IMR-90 (cell line): ENCODE measurements around the gene PCDHB11. TPM values are rescaled to one million over a fixed set of nuclear protein-coding genes. Genes with fewer than 3 reads are reported as not detected.

Experiments used
- ATAC-seq: fragments of 200-7000 bp; cut with Tn5 transposase; 2 replicates; pipeline ENCODE4 v1.9.1; 2020; ENCODE audit warnings: low read depth, mild to moderate bottlenecking, moderate library complexity
- BruUV-seq: library from RNA; stranded (reverse); fragments of 400-500 nt; replicated peaks from 2 replicates; lab custom pipeline; 2021; lab: Mats Ljungman, UMichigan
- CTCF ChIA-PET: fragments of 300-600 bp; formaldehyde crosslinking; extraction: SDS; loops from one replicate; lab custom pipeline; 2021; ENCODE audit warnings: antibody characterized with exemption; lab: Yijun Ruan, JAX
- POLR2A ChIA-PET: fragments of 300-600 bp; sonication (Branson Sonifier 250); formaldehyde crosslinking; loops from one replicate; lab custom pipeline; 2022; ENCODE audit warnings: antibody characterized with exemption; ENCODE audit not compliant: unreplicated experiment; lab: Charles Lee
- DNase-seq: peaks from one replicate; pipeline ENCODE4 v3.0.0; 2013
- H2AFZ ChIP-seq: replicated peaks from 2 replicates; pipeline ENCODE3; 2013; ENCODE audit warnings: low read length, mild to moderate bottlenecking; ENCODE audit not compliant: poor library complexity
- H2AK5ac ChIP-seq: 2 replicates; pipeline ENCODE4 v1.6.1; 2013; ENCODE audit warnings: low read depth, low read length, inconsistent platforms
- H2AK9ac ChIP-seq: replicated peaks from 2 replicates; pipeline ENCODE3; 2013; ENCODE audit warnings: mild to moderate bottlenecking, low read depth, low read length, moderate library complexity; ENCODE audit not compliant: poor library complexity
- H2BK120ac ChIP-seq: 2 replicates; pipeline ENCODE4 v1.6.1; 2013; ENCODE audit warnings: low read depth, low read length, inconsistent platforms
- H2BK15ac ChIP-seq: 3 replicates; pipeline ENCODE4 v1.6.1; 2013; ENCODE audit warnings: low read depth, low read length, inconsistent platforms
- H2BK20ac ChIP-seq: 2 replicates; pipeline ENCODE4 v1.6.1; 2013; ENCODE audit warnings: low read depth, mild to moderate bottlenecking, inconsistent platforms, low read length, moderate library complexity
- H2BK5ac ChIP-seq: 2 replicates; pipeline ENCODE4 v1.6.1; 2013; ENCODE audit warnings: mild to moderate bottlenecking, low read depth, low read length, inconsistent platforms; ENCODE audit not compliant: poor library complexity, severe bottlenecking
- H3K14ac ChIP-seq: replicated peaks from 2 replicates; pipeline ENCODE4 v1.6.1; 2013; ENCODE audit warnings: low read depth, low read length, inconsistent platforms
- H3K18ac ChIP-seq: 2 replicates; pipeline ENCODE4 v1.6.1; 2013; ENCODE audit warnings: low read depth, low read length, control low read depth
- H3K23ac ChIP-seq: 2 replicates; pipeline ENCODE4 v1.6.1; 2013; ENCODE audit warnings: low read depth, low read length, inconsistent platforms
- H3K27ac ChIP-seq: 2 replicates; pipeline ENCODE4 v1.5.1; 2013; ENCODE audit warnings: mild to moderate bottlenecking, control low read depth, low read length; ENCODE audit not compliant: insufficient read depth
- H3K27me3 ChIP-seq: 2 replicates; pipeline ENCODE4 v1.6.1; 2013; ENCODE audit warnings: low read length; ENCODE audit not compliant: control insufficient read depth, insufficient read depth
- H3K36me3 ChIP-seq: 2 replicates; pipeline ENCODE4 v1.6.1; 2013; ENCODE audit warnings: low read length, mixed read lengths; ENCODE audit not compliant: control insufficient read depth, insufficient read depth
- H3K4ac ChIP-seq: 2 replicates; pipeline ENCODE4 v1.6.1; 2013; ENCODE audit warnings: low read depth, low read length, inconsistent platforms
- H3K4me1 ChIP-seq: 2 replicates; pipeline ENCODE4 v1.6.1; 2013; ENCODE audit warnings: low read length, mixed read lengths; ENCODE audit not compliant: control insufficient read depth, insufficient read depth
- H3K4me2 ChIP-seq: 2 replicates; pipeline ENCODE4 v1.6.1; 2013; ENCODE audit warnings: low read depth, mild to moderate bottlenecking, control low read depth, low read length, moderate library complexity
- H3K4me3 ChIP-seq: 2 replicates; pipeline ENCODE4 v1.5.1; 2013; ENCODE audit warnings: low read depth, mild to moderate bottlenecking, control low read depth, low read length, moderate library complexity; ENCODE audit not compliant: insufficient read depth
- H3K56ac ChIP-seq: 2 replicates; pipeline ENCODE4 v1.6.1; 2013; ENCODE audit warnings: low read length, inconsistent platforms; ENCODE audit not compliant: insufficient read depth; ENCODE audit errors: extremely low read depth
- H3K79me1 ChIP-seq, 2 experiments: 2 replicates each; pipeline ENCODE4 v1.6.1; 2013; ENCODE audit warnings: low read length in 2 of 2, inconsistent platforms in 1 of 2, low read depth in 1 of 2
- H3K9ac ChIP-seq: 2 replicates; pipeline ENCODE4 v1.6.1; 2013; ENCODE audit warnings: low read depth, low read length, control low read depth
- H3K9me1 ChIP-seq: 2 replicates; pipeline ENCODE4 v1.6.1; 2013; ENCODE audit warnings: low read length, inconsistent platforms; ENCODE audit not compliant: insufficient read depth
- H3K9me3 ChIP-seq: 2 replicates; pipeline ENCODE4 v1.6.1; 2013; ENCODE audit warnings: low read length; ENCODE audit not compliant: control insufficient read depth, insufficient read depth
- H4K20me1 ChIP-seq: 2 replicates; pipeline ENCODE4 v1.6.1; 2013; ENCODE audit warnings: low read length, inconsistent platforms; ENCODE audit not compliant: insufficient read depth
- H4K5ac ChIP-seq: 2 replicates; pipeline ENCODE4 v1.6.1; 2013; ENCODE audit warnings: mild to moderate bottlenecking, low read depth, low read length, control low read depth
- H4K8ac ChIP-seq, 2 experiments: 2 replicates each; pipeline ENCODE4 v1.6.1; 2013; ENCODE audit warnings: low read depth in 2 of 2, low read length in 2 of 2, control low read depth in 1 of 2, inconsistent platforms in 1 of 2
- H4K91ac ChIP-seq: 2 replicates; pipeline ENCODE4 v1.6.1; 2013; ENCODE audit warnings: low read depth, low read length, inconsistent platforms; ENCODE audit not compliant: insufficient read depth
- MAFK ChIP-seq: IDR thresholded peaks from 2 replicates; pipeline ENCODE4 v1.6.1; 2012; ENCODE audit warnings: low read depth, low read length, improper control_type of control experiment
- NFE2L2 ChIP-seq: fragments of 150-350 bp; IDR thresholded peaks from 2 replicates; pipeline ENCODE4 v1.6.1; 2016; ENCODE audit warnings: low read depth, mild to moderate bottlenecking, low read length
- WGBS, 2 experiments: methylation state at CpG; one replicate each; pipeline versions ENCODE4 v1.1.5 to v1.1.7; 2013; ENCODE audit warnings: missing lambda C conversion rate in 2 of 2; ENCODE audit not compliant: insufficient read length in 1 of 2; ENCODE audit errors: extremely low coverage in 2 of 2; 5-methylcytosine and 5-hydroxymethylcytosine counted together
- dilution Hi-C: fragments of 300-500 bp; cut with HindIII; formaldehyde crosslinking; loops from one replicate; pipeline ENCODE4 v1.14.3; 2018; ENCODE audit warnings: low sequenced_read_pairs; ENCODE audit not compliant: unreplicated experiment
- in situ Hi-C: fragments of 300-500 bp; cut with MboI; formaldehyde crosslinking; loops from 3 replicates; pipeline ENCODE4 v1.14.3; 2019; ENCODE audit warnings: low sequenced_read_pairs, inconsistent platforms, mixed read lengths
- intact Hi-C: fragments of 100-400 bp; cut with micrococcal nuclease; formaldehyde crosslinking; loops from 2 replicates; pipeline ENCODE4 v1.10.0; 2022
- polyA plus RNA-seq, 3 experiments: library from polyadenylated mRNA; depleted of rRNA; stranded (reverse); fragments of >200 nt; gene quantifications; 2 replicates each; pipeline ENCODE4 v1.2.3, GENCODE V29; 2012; ENCODE audit warnings: low replicate concordance in 1 of 3
- total RNA-seq: library from RNA; depleted of rRNA; stranded (reverse); fragments of >200 nt; gene quantifications from 2 replicates; pipeline ENCODE4 v1.2.3, GENCODE V29; 2012

PCDHB11 gene
- total and polyA plus RNA-seq, 2 of the 4 experiments (the other 2 are of a cell fraction), result under 0.01 to 0.05 TPM

DNA sequence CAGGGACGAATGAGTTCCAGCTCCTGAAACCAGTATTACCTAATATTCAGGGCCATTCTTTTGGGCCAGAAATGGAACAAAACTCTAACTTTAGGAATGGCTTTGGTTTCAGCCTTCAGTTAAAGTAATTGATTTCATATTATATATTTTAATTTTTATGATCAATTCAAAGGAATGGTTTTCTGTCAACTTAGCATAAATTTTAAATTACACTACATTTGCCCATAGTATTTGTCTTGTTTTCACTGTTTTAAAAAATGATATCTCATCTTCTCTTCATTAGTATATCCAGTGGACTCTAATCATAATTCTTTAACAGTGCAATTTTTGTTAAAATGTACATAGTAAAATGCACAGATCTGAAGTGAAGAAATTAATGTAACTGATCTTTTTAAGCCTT is 19.1 kb upstream of the PCDHB11 start:
- H3K4me3 ChIP-seq, result no peak overlapping the region
- H3K14ac ChIP-seq, result no peak overlapping the region
- H2BK20ac ChIP-seq, result no peak overlapping the region
- H3K27me3 ChIP-seq, result no peaks in the 10 kb centered on the region
- BruUV-seq, result no TSS peak
- H2AK5ac ChIP-seq, result no peak overlapping the region
- no peaks in the 10 kb centered on the region for H3K4me1 ChIP-seq
- DNase-seq (no peak), ATAC-seq (no peak)
- no peak overlapping the region for H3K27ac ChIP-seq
- H4K20me1 ChIP-seq, result no peaks in the 10 kb centered on the region
- no peak overlapping the region for H4K5ac ChIP-seq
- TF ChIP-seq NFE2L2, result no peak
- TF ChIP-seq MAFK, result peak; percentile 29; the same call in 1 of the 2 replicates
- no peak overlapping the region for H3K4me2 ChIP-seq
- H4K91ac ChIP-seq, result no peak overlapping the region
- H2BK120ac ChIP-seq, result no peak overlapping the region
- no peaks in the 10 kb centered on the region for H3K36me3 ChIP-seq
- no peak overlapping the region for H2BK15ac ChIP-seq
- no peak overlapping the region for H4K8ac ChIP-seq
- no peak overlapping the region for H2BK5ac ChIP-seq
- H3K23ac ChIP-seq, result no peak overlapping the region
- no peak overlapping the region for H2AK9ac ChIP-seq
- no peak overlapping the region for H3K18ac ChIP-seq
- dilution Hi-C loops (no loop called here), in situ Hi-C loops (no loop called here), intact Hi-C loops (no loop called here)
- peaks cover 23% of the 10 kb centered on the region; the same call in 1 of the 2 replicates for H3K9me3 ChIP-seq
- no peak overlapping the region for H2AFZ ChIP-seq
- H3K4ac ChIP-seq, result no peak overlapping the region
- ChIA-PET POLR2A (no interaction called here), CTCF (no interaction called here)
- H3K9me1 ChIP-seq, result no peaks in the 10 kb centered on the region
- H3K9ac ChIP-seq, result no peak overlapping the region
- no peak overlapping the region for H3K56ac ChIP-seq
- WGBS, 2 experiments, result no CpG with 5 or more reads among the region's 1 CpG
- H3K79me1 ChIP-seq, result no peaks in the 10 kb centered on the region
